ENCODE results near the gene SLC2A13.
"Not testable (repeated sequence)": the region's sequence is repeated elsewhere in the genome, so short reads cannot be mapped to it uniquely, and the experiment has no call there.

The SLC2A13 gene

GRCh38 chr12:39923364-39923763 is 182.5 kb downstream of the SLC2A13 start:
- Histone ChIP-seq H2AFZ (ENCODE audit: insufficient read depth, low read length, poor library complexity) (no peak overlapping the region), H3K4ac (ENCODE audit: low read depth, low read length) (no peak overlapping the region), H3K4me3 (ENCODE audit: low read depth, low read length) (no peak overlapping the region), H4K12ac (ENCODE audit: low read depth, low read length) (no peak overlapping the region), H3K23ac (ENCODE audit: low read length) (no peak overlapping the region), H3K9me3 (ENCODE audit: insufficient read depth, low read depth, low read length) (no peaks in the 10 kb centered on the region), H2BK120ac (ENCODE audit: insufficient read depth, low read length, poor library complexity) (no peak overlapping the region), H3K27ac (ENCODE audit: low read depth, low read length) (no peak overlapping the region), H3K36me3 (ENCODE audit: control insufficient read depth in 1 of 2, insufficient read depth in 2 of 2, low read length in 2 of 2) (no peaks in the 10 kb centered on the region), H3K14ac (ENCODE audit: low read length) (no peak overlapping the region), H3K9ac (ENCODE audit: low read length) (no peak overlapping the region), H3K79me1 (ENCODE audit: low read length) (no peaks in the 10 kb centered on the region), H3K27me3 (ENCODE audit: insufficient read depth, low read length) (no peaks in the 10 kb centered on the region), H3K4me1 (ENCODE audit: control insufficient read depth in 1 of 2, insufficient read depth in 2 of 2, low read length in 2 of 2) (no peaks in the 10 kb centered on the region), H3K18ac (ENCODE audit: low read length) (no peak overlapping the region), H3K79me2 (ENCODE audit: control insufficient read depth, insufficient read depth, low read length, poor library complexity) (no peaks in the 10 kb centered on the region), H2BK12ac (ENCODE audit: low read length) (no peak overlapping the region), H2BK5ac (ENCODE audit: low read depth, low read length, poor library complexity) (no peak overlapping the region), H2AK5ac (ENCODE audit: low read length) (no peak overlapping the region), H3K4me2 (ENCODE audit: low read length) (no peak overlapping the region), H4K8ac (ENCODE audit: low read depth, low read length) (no peak overlapping the region), H4K91ac (ENCODE audit: low read depth, low read length) (no peak overlapping the region)
- no CpG with 5 or more reads among the region's 5 CpGs for WGBS (ENCODE audit: extremely low coverage, insufficient coverage, insufficient read length)
- DNase-seq: no peak

- peak in 1 of 2 donors; percentile 71 for DNase-seq
- H3K36me3 ChIP-seq (ENCODE audit: control insufficient read depth in 1 of 2, insufficient read depth in 2 of 2, low read length in 2 of 2); H3K79me1 ChIP-seq (ENCODE audit: low read length); H4K8ac ChIP-seq (ENCODE audit: low read depth, low read length); H3K14ac ChIP-seq (ENCODE audit: low read length); H3K79me2 ChIP-seq (ENCODE audit: control insufficient read depth, insufficient read depth, low read length, poor library complexity); H3K27me3 ChIP-seq (ENCODE audit: insufficient read depth, low read length); H3K18ac ChIP-seq (ENCODE audit: low read length); H3K4ac ChIP-seq (ENCODE audit: low read depth, low read length); H3K27ac ChIP-seq (ENCODE audit: low read depth, low read length); H3K23ac ChIP-seq (ENCODE audit: low read length); H3K4me1 ChIP-seq (ENCODE audit: control insufficient read depth in 1 of 2, insufficient read depth in 2 of 2, low read length in 2 of 2); H3K9me3 ChIP-seq (ENCODE audit: insufficient read depth, low read depth, low read length); H4K12ac ChIP-seq (ENCODE audit: low read depth, low read length); H2AFZ ChIP-seq (ENCODE audit: insufficient read depth, low read length, poor library complexity); H3K4me3 ChIP-seq (ENCODE audit: low read depth, low read length); H2BK12ac ChIP-seq (ENCODE audit: low read length); H4K91ac ChIP-seq (ENCODE audit: low read depth, low read length); H2BK5ac ChIP-seq (ENCODE audit: low read depth, low read length, poor library complexity); H2AK5ac ChIP-seq (ENCODE audit: low read length); H3K4me2 ChIP-seq (ENCODE audit: low read length); H3K9ac ChIP-seq (ENCODE audit: low read length); H2BK120ac ChIP-seq (ENCODE audit: insufficient read depth, low read length, poor library complexity): not testable (repeated sequence)
Measured at GRCh38 chr12:39922598-39922997, 183.3 kb downstream of the SLC2A13 start.

GRCh38 chr12:39920647-39921046 is 185.2 kb downstream of the SLC2A13 start:
- Histone ChIP-seq H3K4me3 (ENCODE audit: low read depth, low read length) (no peak overlapping the region), H3K9me3 (ENCODE audit: insufficient read depth, low read depth, low read length) (no peaks in the 10 kb centered on the region), H2AK5ac (ENCODE audit: low read length) (no peak overlapping the region), H3K27me3 (ENCODE audit: insufficient read depth, low read length) (no peaks in the 10 kb centered on the region), H2BK12ac (ENCODE audit: low read length) (no peak overlapping the region), H3K4me2 (ENCODE audit: low read length) (no peak overlapping the region), H3K79me1 (ENCODE audit: low read length) (no peaks in the 10 kb centered on the region), H2BK5ac (ENCODE audit: low read depth, low read length, poor library complexity) (no peak overlapping the region), H3K23ac (ENCODE audit: low read length) (peak overlapping the region; percentile 90), H3K79me2 (ENCODE audit: control insufficient read depth, insufficient read depth, low read length, poor library complexity) (no peaks in the 10 kb centered on the region), H2BK120ac (ENCODE audit: insufficient read depth, low read length, poor library complexity) (no peak overlapping the region), H3K36me3 (ENCODE audit: control insufficient read depth in 1 of 2, insufficient read depth in 2 of 2, low read length in 2 of 2) (no peaks in the 10 kb centered on the region), H3K9ac (ENCODE audit: low read length) (no peak overlapping the region), H4K12ac (ENCODE audit: low read depth, low read length) (no peak overlapping the region), H3K27ac (ENCODE audit: low read depth, low read length) (no peak overlapping the region), H3K4me1 (ENCODE audit: control insufficient read depth in 1 of 2, insufficient read depth in 2 of 2, low read length in 2 of 2) (no peaks in the 10 kb centered on the region), H3K18ac (ENCODE audit: low read length) (no peak overlapping the region), H4K8ac (ENCODE audit: low read depth, low read length) (no peak overlapping the region), H3K14ac (ENCODE audit: low read length) (no peak overlapping the region), H2AFZ (ENCODE audit: insufficient read depth, low read length, poor library complexity) (no peak overlapping the region), H3K4ac (ENCODE audit: low read depth, low read length) (no peak overlapping the region), H4K91ac (ENCODE audit: low read depth, low read length) (no peak overlapping the region)
- no peak for DNase-seq
- no CpG with 5 or more reads among the region's 4 CpGs for WGBS (ENCODE audit: extremely low coverage, insufficient coverage, insufficient read length)

GRCh38 chr12:39920222-39920621 is 185.7 kb downstream of the SLC2A13 start:
- Histone ChIP-seq H3K23ac (ENCODE audit: low read length) (no peak overlapping the region), H3K4me2 (ENCODE audit: low read length) (no peak overlapping the region), H3K18ac (ENCODE audit: low read length) (no peak overlapping the region), H2AFZ (ENCODE audit: insufficient read depth, low read length, poor library complexity) (no peak overlapping the region), H3K14ac (ENCODE audit: low read length) (no peak overlapping the region), H3K27ac (ENCODE audit: low read depth, low read length) (no peak overlapping the region), H2BK12ac (ENCODE audit: low read length) (no peak overlapping the region), H2BK120ac (ENCODE audit: insufficient read depth, low read length, poor library complexity) (no peak overlapping the region), H2AK5ac (ENCODE audit: low read length) (no peak overlapping the region), H3K79me2 (ENCODE audit: control insufficient read depth, insufficient read depth, low read length, poor library complexity) (no peaks in the 10 kb centered on the region), H3K27me3 (ENCODE audit: insufficient read depth, low read length) (no peaks in the 10 kb centered on the region), H3K36me3 (ENCODE audit: control insufficient read depth in 1 of 2, insufficient read depth in 2 of 2, low read length in 2 of 2) (no peaks in the 10 kb centered on the region), H3K9me3 (ENCODE audit: insufficient read depth, low read depth, low read length) (no peaks in the 10 kb centered on the region), H3K9ac (ENCODE audit: low read length) (no peak overlapping the region), H3K4me3 (ENCODE audit: low read depth, low read length) (no peak overlapping the region), H3K4ac (ENCODE audit: low read depth, low read length) (no peak overlapping the region), H2BK5ac (ENCODE audit: low read depth, low read length, poor library complexity) (no peak overlapping the region), H4K8ac (ENCODE audit: low read depth, low read length) (no peak overlapping the region), H3K4me1 (ENCODE audit: control insufficient read depth in 1 of 2, insufficient read depth in 2 of 2, low read length in 2 of 2) (no peaks in the 10 kb centered on the region), H3K79me1 (ENCODE audit: low read length) (no peaks in the 10 kb centered on the region), H4K12ac (ENCODE audit: low read depth, low read length) (no peak overlapping the region), H4K91ac (ENCODE audit: low read depth, low read length) (no peak overlapping the region)
- WGBS (ENCODE audit: extremely low coverage, insufficient coverage, insufficient read length): no CpG with 5 or more reads among the region's 4 CpGs
- DNase-seq: no peak
